ENCODE results near the gene BCL2. TPM values are rescaled to one million over a fixed set of nuclear protein-coding genes. Genes with fewer than 3 reads are reported as not detected.

Gene BCL2
- total RNA-seq, 2 experiments from 2014 or later: 1.4 to 2.5 TPM

DNA sequence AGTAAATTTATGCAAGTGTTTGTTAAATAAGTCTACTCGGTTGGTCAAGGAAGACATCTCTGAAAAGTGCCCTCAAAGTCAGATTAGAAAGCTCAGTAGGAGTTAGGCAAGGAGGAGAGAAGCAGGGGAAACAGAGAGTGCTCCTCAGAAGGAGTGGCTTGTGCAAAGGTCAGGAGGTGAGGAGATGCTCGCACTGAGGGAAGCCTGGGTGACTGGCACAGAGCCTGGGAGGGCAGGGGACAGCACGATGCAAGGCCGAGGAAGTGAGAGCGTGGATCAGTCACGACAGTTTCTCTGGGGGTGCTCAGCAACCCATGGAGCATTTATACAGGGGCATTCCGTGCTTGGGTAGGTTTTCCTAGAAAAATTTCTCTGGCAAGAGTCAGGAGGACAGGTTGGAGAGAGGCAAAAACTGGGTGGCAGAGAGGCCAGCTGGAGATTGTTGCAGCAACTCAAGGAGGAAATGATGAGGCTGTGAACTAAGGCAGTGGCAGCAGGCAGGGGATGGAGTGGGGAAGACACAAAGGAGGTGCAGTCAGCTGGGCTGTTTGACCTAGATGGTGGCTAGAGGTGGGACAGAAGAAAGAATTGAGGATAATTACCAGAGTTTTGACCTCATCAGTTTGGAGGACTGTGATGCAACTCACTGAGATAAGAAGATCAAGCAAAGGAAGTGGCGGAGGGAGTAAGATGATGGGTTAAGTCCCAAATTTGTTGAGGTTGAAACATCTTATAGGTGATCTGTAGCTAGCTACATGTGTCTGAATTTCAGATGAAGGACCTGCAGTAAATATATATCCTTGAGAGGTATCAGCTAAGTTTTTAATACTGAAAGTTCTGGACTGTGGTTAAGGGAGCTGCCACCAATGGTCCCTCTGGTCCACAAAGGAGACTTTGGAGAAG is 52.4 kb downstream of the BCL2 start:
- CTCF ChIA-PET (ENCODE audit: unreplicated experiment): no interaction called here
- Histone ChIP-seq H3K36me3 (ENCODE audit: insufficient read depth, low read length) (no peaks in the 10 kb centered on the region), H3K27ac (ENCODE audit: low read depth, low read length, poor library complexity, severe bottlenecking) (no peak overlapping the region), H2AFZ (ENCODE audit: low read length) (no peak overlapping the region), H3K9me3 (ENCODE audit: low read length) (no peaks in the 10 kb centered on the region), H3K79me2 (ENCODE audit: insufficient read depth, low read depth, low read length) (no peaks in the 10 kb centered on the region), H3K4me2 (ENCODE audit: low read length) (no peak overlapping the region), H3K4me3 (ENCODE audit: low read depth, low read length, poor library complexity, severe bottlenecking) (no peak overlapping the region), H3K9me2 (ENCODE audit: insufficient read depth, low read length) (no peaks in the 10 kb centered on the region), H3K4me1 (ENCODE audit: insufficient read depth, low read length, poor library complexity, severe bottlenecking) (no peaks in the 10 kb centered on the region), H4K20me1 (ENCODE audit: insufficient read depth, low read length) (no peaks in the 10 kb centered on the region)
- DNase-seq (ENCODE audit: low spot score): no peak
- no TSS peak for BruUV-seq (replicated peaks)
- intact Hi-C loops (cut with micrococcal nuclease; ENCODE audit: unreplicated experiment): no loop called here
- POLR2A ChIA-PET: interaction anchor here (0.5 kb wide), 1 partner anchor 14 kb away, joined by 5 read pairs; no protein-coding TSS in a partner anchor
- TF ChIP-seq, protein P1, sequence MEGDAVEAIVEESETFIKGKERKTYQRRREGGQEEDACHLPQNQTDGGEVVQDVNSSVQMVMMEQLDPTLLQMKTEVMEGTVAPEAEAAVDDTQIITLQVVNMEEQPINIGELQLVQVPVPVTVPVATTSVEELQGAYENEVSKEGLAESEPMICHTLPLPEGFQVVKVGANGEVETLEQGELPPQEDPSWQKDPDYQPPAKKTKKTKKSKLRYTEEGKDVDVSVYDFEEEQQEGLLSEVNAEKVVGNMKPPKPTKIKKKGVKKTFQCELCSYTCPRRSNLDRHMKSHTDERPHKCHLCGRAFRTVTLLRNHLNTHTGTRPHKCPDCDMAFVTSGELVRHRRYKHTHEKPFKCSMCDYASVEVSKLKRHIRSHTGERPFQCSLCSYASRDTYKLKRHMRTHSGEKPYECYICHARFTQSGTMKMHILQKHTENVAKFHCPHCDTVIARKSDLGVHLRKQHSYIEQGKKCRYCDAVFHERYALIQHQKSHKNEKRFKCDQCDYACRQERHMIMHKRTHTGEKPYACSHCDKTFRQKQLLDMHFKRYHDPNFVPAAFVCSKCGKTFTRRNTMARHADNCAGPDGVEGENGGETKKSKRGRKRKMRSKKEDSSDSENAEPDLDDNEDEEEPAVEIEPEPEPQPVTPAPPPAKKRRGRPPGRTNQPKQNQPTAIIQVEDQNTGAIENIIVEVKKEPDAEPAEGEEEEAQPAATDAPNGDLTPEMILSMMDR (conservative IDR thresholded peaks at IDR 0.05; ENCODE audit: low read length): no peak
- no peak for TF ChIP-seq EZH2phosphoT487 (IDR thresholded peaks at IDR 0.05; ENCODE audit: borderline replicate concordance, low read depth, low read length)

DNA sequence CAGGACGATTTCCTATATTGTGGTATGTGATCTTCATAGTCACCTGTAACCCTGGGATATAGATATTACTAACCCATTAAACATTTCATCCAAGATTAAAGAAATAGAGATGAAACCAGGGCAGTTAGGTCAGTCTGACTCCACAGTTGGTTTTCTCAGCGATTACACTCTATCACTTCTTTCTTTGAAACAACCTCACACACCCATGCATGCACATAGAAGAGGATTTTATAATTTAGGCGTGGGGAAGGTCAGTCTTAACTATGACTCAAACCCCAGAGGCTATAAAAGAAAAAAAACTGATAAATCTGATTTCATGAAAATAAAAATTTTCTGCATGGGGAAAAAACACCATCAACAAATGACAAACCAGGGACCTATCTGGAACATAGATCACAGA is 54.2 kb downstream of the BCL2 start:
- H3K4me1 ChIP-seq (ENCODE audit: insufficient read depth, low read length, poor library complexity, severe bottlenecking): no peaks in the 10 kb centered on the region
- intact Hi-C loops (cut with micrococcal nuclease; ENCODE audit: unreplicated experiment): no loop called here
- POLR2A ChIA-PET: interaction anchor here (0.9 kb wide), 1 partner anchor 9 kb away, joined by 3 read pairs; no protein-coding TSS in a partner anchor
- no peaks in the 10 kb centered on the region for H3K9me2 ChIP-seq (ENCODE audit: insufficient read depth, low read length)
- H4K20me1 ChIP-seq (ENCODE audit: insufficient read depth, low read length): no peaks in the 10 kb centered on the region
- no peaks in the 10 kb centered on the region for H3K9me3 ChIP-seq (ENCODE audit: low read length)
- no peak overlapping the region for H2AFZ ChIP-seq (ENCODE audit: low read length)
- H3K4me2 ChIP-seq (ENCODE audit: low read length): no peak overlapping the region
- H3K27ac ChIP-seq (ENCODE audit: low read depth, low read length, poor library complexity, severe bottlenecking): no peak overlapping the region
- no peaks in the 10 kb centered on the region for H3K79me2 ChIP-seq (ENCODE audit: insufficient read depth, low read depth, low read length)
- CTCF ChIA-PET (ENCODE audit: unreplicated experiment): no interaction called here
- no peak for DNase-seq (ENCODE audit: low spot score)
- TF ChIP-seq, protein P1 (conservative IDR thresholded peaks at IDR 0.05; ENCODE audit: low read length): no peak
- TF ChIP-seq EZH2phosphoT487 (IDR thresholded peaks at IDR 0.05; ENCODE audit: borderline replicate concordance, low read depth, low read length): no peak
- H3K36me3 ChIP-seq (ENCODE audit: insufficient read depth, low read length): no peaks in the 10 kb centered on the region
- BruUV-seq (replicated peaks): no TSS peak
- no peak overlapping the region for H3K4me3 ChIP-seq (ENCODE audit: low read depth, low read length, poor library complexity, severe bottlenecking)

DNA sequence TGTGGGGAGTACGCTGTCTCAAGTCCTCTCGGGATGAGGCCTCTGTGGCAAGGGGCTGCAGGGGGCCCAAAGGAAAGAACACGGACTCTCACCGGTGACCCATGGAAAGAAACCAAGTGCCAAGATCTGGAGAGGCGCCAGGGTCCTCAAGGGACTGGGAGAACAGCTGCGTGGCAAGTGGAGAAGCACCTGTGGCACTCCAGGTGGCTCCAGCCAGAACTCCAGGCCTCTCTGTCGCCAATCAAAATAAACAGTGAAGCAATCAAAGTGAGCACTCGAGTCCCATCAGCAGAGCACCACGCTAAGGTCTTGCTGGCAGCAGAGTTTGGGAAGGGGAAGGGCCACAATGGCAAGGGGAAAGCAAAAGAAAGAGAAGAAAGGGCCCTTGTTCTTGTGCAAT is 54.7 kb downstream of the BCL2 start:
- Histone ChIP-seq H3K4me2 (ENCODE audit: low read length) (no peak overlapping the region), H3K79me2 (ENCODE audit: insufficient read depth, low read depth, low read length) (no peaks in the 10 kb centered on the region), H3K9me3 (ENCODE audit: low read length) (no peaks in the 10 kb centered on the region), H3K4me3 (ENCODE audit: low read depth, low read length, poor library complexity, severe bottlenecking) (no peak overlapping the region), H3K9me2 (ENCODE audit: insufficient read depth, low read length) (no peaks in the 10 kb centered on the region), H3K4me1 (ENCODE audit: insufficient read depth, low read length, poor library complexity, severe bottlenecking) (no peaks in the 10 kb centered on the region), H3K27ac (ENCODE audit: low read depth, low read length, poor library complexity, severe bottlenecking) (no peak overlapping the region), H4K20me1 (ENCODE audit: insufficient read depth, low read length) (no peaks in the 10 kb centered on the region), H3K36me3 (ENCODE audit: insufficient read depth, low read length) (no peaks in the 10 kb centered on the region), H2AFZ (ENCODE audit: low read length) (no peak overlapping the region)
- POLR2A ChIA-PET: interaction anchor here (0.5 kb wide), 1 partner anchor 17 kb away, joined by 3 read pairs; no protein-coding TSS in a partner anchor
- BruUV-seq (replicated peaks): no TSS peak
- no peak for TF ChIP-seq EZH2phosphoT487 (IDR thresholded peaks at IDR 0.05; ENCODE audit: borderline replicate concordance, low read depth, low read length)
- TF ChIP-seq, protein P1 (conservative IDR thresholded peaks at IDR 0.05; ENCODE audit: low read length): no peak
- intact Hi-C loops (cut with micrococcal nuclease; ENCODE audit: unreplicated experiment): no loop called here
- DNase-seq (ENCODE audit: low spot score): no peak
- CTCF ChIA-PET (ENCODE audit: unreplicated experiment): no interaction called here
